Kidney (tissue), 14 donors: ENCODE results near the gene RAB11FIP3. TPM values are rescaled to one million over a fixed set of nuclear protein-coding genes. Genes with fewer than 3 reads are reported as not detected.

Source experiments
- DNase-seq, 5 donors: peaks; one replicate each; pipeline ENCODE4 v3.0.0-alpha.2; 2013 to 2020
- FAIRE-seq: peaks from 2 replicates; lab custom pipeline; 2012; peaks lifted over from hg19 to GRCh38; lab: Jason Lieb, UNC
- H3K27ac ChIP-seq, 2 donors: one replicate each; pipeline ENCODE4 v1.7.0; 2013; ENCODE audit warnings: low read depth in 2 of 2, low read length in 2 of 2, inconsistent platforms in 1 of 2
- H3K27me3 ChIP-seq: one replicate; pipeline ENCODE4 v1.7.1; 2013; ENCODE audit warnings: low read length, inconsistent platforms; ENCODE audit not compliant: control insufficient read depth, insufficient read depth
- H3K36me3 ChIP-seq, 3 donors: one replicate each; pipeline versions ENCODE4 v1.7.0 to v1.7.1; 2013; ENCODE audit warnings: low read length in 3 of 3, control low read depth in 1 of 3, inconsistent platforms in 1 of 3; ENCODE audit not compliant: insufficient read depth in 3 of 3, control insufficient read depth in 2 of 3
- H3K4me1 ChIP-seq, 3 donors: one replicate each; pipeline versions ENCODE4 v1.7.0 to v1.7.1; 2013; ENCODE audit warnings: low read length in 3 of 3, inconsistent platforms in 1 of 3, low read depth in 1 of 3; ENCODE audit not compliant: control insufficient read depth in 2 of 3, insufficient read depth in 2 of 3
- H3K4me3 ChIP-seq, 3 donors: one replicate each; pipeline versions ENCODE4 v1.7.0 to v1.8.1; 2013; ENCODE audit warnings: low read length in 3 of 3, control low read depth in 1 of 3, inconsistent platforms in 1 of 3
- H3K9ac ChIP-seq, 3 donors: one replicate each; pipeline versions ENCODE4 v1.7.0 to v1.7.1; 2013; ENCODE audit warnings: low read length in 3 of 3, control low read depth in 1 of 3, inconsistent platforms in 1 of 3
- H3K9me3 ChIP-seq, 3 donors: one replicate each; pipeline versions ENCODE4 v1.7.0 to v1.7.1; 2013; ENCODE audit warnings: low read length in 3 of 3, control low read depth in 1 of 3, inconsistent platforms in 1 of 3; ENCODE audit not compliant: control insufficient read depth in 2 of 3, insufficient read depth in 1 of 3
- CTCF ChIP-seq: IDR thresholded peaks from 3 replicates; pipeline ENCODE4 v1.5.1; 2012; ENCODE audit warnings: mild to moderate bottlenecking, moderate library complexity, borderline replicate concordance; ENCODE audit not compliant: insufficient read depth; ENCODE audit errors: extremely low read depth
- intact Hi-C: fragments of 100-400 bp; cut with DNase I; formaldehyde crosslinking; loops from one replicate; pipeline ENCODE4 v1.11.1; 2022
- polyA plus RNA-seq: library from polyadenylated mRNA; stranded (reverse); fragments of 350-450 nt; fragmentation: Illumina TruSeq; extraction: RNeasy Lipid Tissue Mini Kit (QIAGEN cat#74804); gene quantifications from one replicate; pipeline ENCODE4 v1.2.3, GENCODE V29; 2014; ENCODE audit warnings: low read depth, low replicate concordance; ENCODE audit not compliant: insufficient read depth
- total RNA-seq: library from RNA; stranded (reverse); fragmentation: NEBNext Ultra II Directional; extraction: Animal tissue kit (Norgen Biotek cat#: 25700); gene quantifications from one replicate; pipeline ENCODE4 v1.2.1, GENCODE V29; 2021
- donor health status: control.
- donor health status: control.
- donor health status: control.
- donor health status: control.
- donor health status: control.
- donor health status: DM: yes; HTN: yes; CAD: no.
- donor health status: Normal renal cell carcinoma (clear cell type).

RAB11FIP3 gene
- total and polyA plus RNA-seq, 2 donors from 2014 or later, result 84.9 to 162 TPM

- no peak overlapping the region for H3K27ac ChIP-seq
- H3K4me1 ChIP-seq, result no peaks in the 10 kb centered on the region
- TF ChIP-seq CTCF, result no peak
- DNase-seq, result no peak
- intact Hi-C loops, result no loop called here
- no peaks in the 10 kb centered on the region for H3K9me3 ChIP-seq
- no peak for FAIRE-seq
- H3K27me3 ChIP-seq, result no peaks in the 10 kb centered on the region
- H3K4me3 ChIP-seq, result no peak overlapping the region
- H3K9ac ChIP-seq, result no peak overlapping the region
- H3K36me3 ChIP-seq, result peaks cover 0 to 2% (median 0%) of the 10 kb centered on the region in 3 donors
Observed at GRCh38 chr16:551210-551609, 125.8 kb downstream of the RAB11FIP3 start.

GRCh38 chr16:552171-552570, 126.7 kb downstream of the RAB11FIP3 start:
- Histone ChIP-seq H3K27ac (no peak overlapping the region), H3K4me3 (no peak overlapping the region), H3K36me3 (peaks cover 0 to 2% (median 0%) of the 10 kb centered on the region in 3 donors), H3K9me3 (no peaks in the 10 kb centered on the region), H3K27me3 (no peaks in the 10 kb centered on the region), H3K4me1 (no peaks in the 10 kb centered on the region), H3K9ac (no peak overlapping the region)
- intact Hi-C loops, result no loop called here
- DNase-seq, result no peak
- no peak for FAIRE-seq
- TF ChIP-seq CTCF, result no peak

GRCh38 chr16:553601-554296, 128.3 kb downstream of the RAB11FIP3 start:
- H3K9me3 ChIP-seq, result no peaks in the 10 kb centered on the region
- no peak for DNase-seq
- H3K9ac ChIP-seq, result no peak overlapping the region
- peaks cover 0 to 2% (median 0%) of the 10 kb centered on the region in 3 donors for H3K36me3 ChIP-seq
- intact Hi-C loops, result no loop called here
- no peak for TF ChIP-seq CTCF
- no peaks in the 10 kb centered on the region for H3K27me3 ChIP-seq
- H3K27ac ChIP-seq, result no peak overlapping the region
- H3K4me1 ChIP-seq, result peaks cover 0 to 7% (median 3%) of the 10 kb centered on the region in 3 donors
- no peak for FAIRE-seq
- H3K4me3 ChIP-seq, result no peak overlapping the region
